GM12878 (cell line): ENCODE results near the gene C9orf72. TPM values are rescaled to one million over a fixed set of nuclear protein-coding genes. Genes with fewer than 3 reads are reported as not detected.

ENCODE experiments used
- BCL11A ChIP-seq: IDR thresholded peaks from 2 replicates; pipeline ENCODE4 v1.6.1; 2011; ENCODE audit warnings: low read depth, low read length
- CBFB ChIP-seq: IDR thresholded peaks from 2 replicates; pipeline ENCODE4 v1.6.1; 2016; ENCODE audit warnings: antibody characterized with exemption, low read depth
- CHD1 ChIP-seq: IDR thresholded peaks from 2 replicates; pipeline ENCODE4 v1.6.1; 2012; ENCODE audit warnings: low read depth, low read length, improper control_type of control experiment
- CTCF ChIP-seq, 3 experiments: IDR thresholded peaks in 2 of 3; conservative IDR thresholded peaks in 1 of 3; 2 replicates each; pipeline ENCODE4 v1.5.1; 2011; ENCODE audit warnings: low read depth in 3 of 3, low read length in 3 of 3, mild to moderate bottlenecking in 3 of 3, control low read depth in 2 of 3, moderate library complexity in 2 of 3, inconsistent platforms in 1 of 3, mixed read lengths in 1 of 3; ENCODE audit not compliant: control insufficient read depth in 2 of 3, insufficient read depth in 1 of 3; ENCODE audit errors: extremely low read depth in 1 of 3
- E4F1 ChIP-seq: fragments of 450-650 bp; IDR thresholded peaks from 2 replicates; pipeline ENCODE4 v1.6.1; 2018; ENCODE audit warnings: borderline replicate concordance, mild to moderate bottlenecking; ENCODE audit not compliant: partially characterized antibody
- GATAD2B ChIP-seq: fragments of 450-650 bp; conservative IDR thresholded peaks from 2 replicates; pipeline ENCODE4 v1.6.1; 2017; ENCODE audit warnings: low read depth, mild to moderate bottlenecking, moderate library complexity
- HCFC1 ChIP-seq: fragments of 150-350 bp; IDR thresholded peaks from 2 replicates; pipeline ENCODE4 v1.6.1; 2014; ENCODE audit warnings: low read length
- KAT2A ChIP-seq: conservative IDR thresholded peaks from 2 replicates; pipeline ENCODE4 v1.6.1; 2011; ENCODE audit warnings: low read depth, low read length; ENCODE audit not compliant: control insufficient read depth
- NFYA ChIP-seq: IDR thresholded peaks from 2 replicates; pipeline ENCODE4 v1.6.1; 2011; ENCODE audit warnings: low read depth, mild to moderate bottlenecking, low read length, improper control_type of control experiment, borderline replicate concordance
- PAX8 ChIP-seq: fragments of 450-650 bp; IDR thresholded peaks from 2 replicates; pipeline ENCODE4 v1.6.1; 2017; ENCODE audit warnings: mild to moderate bottlenecking, moderate library complexity
- POLR2AphosphoS5 ChIP-seq: IDR thresholded peaks from 2 replicates; pipeline ENCODE4 v1.6.1; 2011; ENCODE audit warnings: mild to moderate bottlenecking, low read length, inconsistent platforms
- POU2F2 ChIP-seq: IDR thresholded peaks from 3 replicates; pipeline ENCODE4 v1.6.1; 2011; ENCODE audit warnings: low read depth, mild to moderate bottlenecking, low read length, borderline replicate concordance
- PRDM15 ChIP-seq: fragments of 450-650 bp; formaldehyde crosslinking; IDR thresholded peaks from 2 replicates; pipeline ENCODE4 v1.4.0; 2020; ENCODE audit warnings: mild to moderate bottlenecking, moderate library complexity
- RCOR1 ChIP-seq: conservative IDR thresholded peaks from 2 replicates; pipeline ENCODE4 v1.6.1; 2012; ENCODE audit warnings: low read depth, low read length, improper control_type of control experiment
- SMAD5 ChIP-seq: IDR thresholded peaks from 2 replicates; pipeline ENCODE4 v1.6.1; 2016; ENCODE audit warnings: antibody characterized with exemption, low read depth
- SMC3 ChIP-seq: IDR thresholded peaks from 2 replicates; pipeline ENCODE4 v1.6.1; 2011; ENCODE audit warnings: low read length, improper control_type of control experiment, borderline replicate concordance
- SPI1 ChIP-seq: IDR thresholded peaks from 2 replicates; pipeline ENCODE4 v1.6.1; 2011; ENCODE audit warnings: low read depth, mild to moderate bottlenecking, low read length, moderate library complexity, borderline replicate concordance; ENCODE audit not compliant: insufficient read depth
- SREBF2 ChIP-seq: IDR thresholded peaks from 2 replicates; pipeline ENCODE4 v1.6.1; 2012; ENCODE audit warnings: mild to moderate bottlenecking, low read length
- TCF3 ChIP-seq: IDR thresholded peaks from 2 replicates; pipeline ENCODE4 v1.6.1; 2012; ENCODE audit warnings: low read depth, mild to moderate bottlenecking, low read length, borderline replicate concordance; ENCODE audit not compliant: insufficient read depth
- ZNF207 ChIP-seq: fragments of 450-650 bp; IDR thresholded peaks from 2 replicates; pipeline ENCODE4 v1.6.1; 2014; ENCODE audit warnings: antibody characterized with exemption, mild to moderate bottlenecking, borderline replicate concordance
- ZNF274 ChIP-seq: IDR thresholded peaks from one replicate; pipeline ENCODE4 v1.8.0; 2011; ENCODE audit not compliant: insufficient read length, insufficient read depth
- ZNF384 ChIP-seq: IDR thresholded peaks from 2 replicates; pipeline ENCODE4 v1.6.1; 2012; ENCODE audit warnings: low read depth, mild to moderate bottlenecking, low read length, improper control_type of control experiment, borderline replicate concordance
- ZNF622 ChIP-seq: fragments of 450-650 bp; IDR thresholded peaks from 2 replicates; pipeline ENCODE4 v1.6.1; 2017; ENCODE audit warnings: mild to moderate bottlenecking, inconsistent platforms
- ZSCAN29 ChIP-seq: fragments of 450-650 bp; IDR thresholded peaks from 2 replicates; pipeline ENCODE4 v1.6.1; 2017; ENCODE audit warnings: mild to moderate bottlenecking, moderate library complexity
- polyA plus RNA-seq, 11 experiments: library from polyadenylated mRNA; depleted of rRNA in 4 of 11; unstranded in 6 of 11; stranded (reverse) in 5 of 11; fragments of >200 nt; fragmentation: Nextera tagmentation in 4 of 11; fragmentation: Illumina TruSeq in 1 of 11; extraction: Ambion mirVana in 4 of 11; extraction: Trizol in 1 of 11; gene quantifications; 1 replicate in 1 of 11; 2 replicates in 10 of 11; pipeline versions ENCODE4 v1.2.1 to v1.2.3, GENCODE V29; 2011 to 2016; ENCODE audit warnings: inconsistent platforms in 2 of 11, missing spikeins in 2 of 11, low read depth in 1 of 11
- total RNA-seq, 4 experiments: library from RNA; depleted of rRNA in 3 of 4; stranded (reverse); fragments of >200 nt in 3 of 4; fragmentation: Illumina TruSeq in 1 of 4; extraction: Trizol in 1 of 4; gene quantifications; 2 replicates each; pipeline versions ENCODE4 v1.2.1 to v1.2.3, GENCODE V29; 2013 to 2021

Gene C9orf72
- total and polyA plus RNA-seq, 10 of the 15 experiments (the other 5 are each of a cell fraction or from before 2014, with no cell fraction given), result 4.8 to 9.0 (median 6.4) TPM

- TF ChIP-seq E4F1 (no peak), HCFC1 (no peak), POLR2AphosphoS5 (peak; percentile 3; the same call in 1 of the 2 replicates), SMAD5 (no peak), SREBF2 (no peak), ZNF274 (no peak), CBFB (no peak; the same call in none of the 2 replicates), SMC3 (no peak), CTCF (IDR thresholded peaks at IDR 0.05 in 2 of 3, conservative IDR thresholded peaks at IDR 0.05 in 1 of 3; ENCODE audit: control insufficient read depth in 2 of 3, extremely low read depth in 1 of 3, insufficient read depth in 1 of 3, low read depth in 3 of 3, low read length in 3 of 3) (no peak), NFYA (no peak), ZSCAN29 (no peak), GATAD2B (peak; percentile 82), ZNF207 (peak; percentile 21; the same call in 1 of the 2 replicates), CHD1 (no peak), ZNF384 (no peak), ZNF622 (no peak), POU2F2 (no peak; the same call in 2 of the 3 replicates), SPI1 (no peak), TCF3 (no peak), PAX8 (no peak), KAT2A (no peak), PRDM15 (CRISPR knock-in tag) (no peak), BCL11A (0 out of 2 replicates have a peak, but pooled peaks have one; percentile 21), RCOR1 (no peak)
Measured at GRCh38 chr9:27572918-27573633, at the start of gene C9orf72 (continued).
